Measurements from ENCODE around the gene NECTIN2.
"Not testable (repeated sequence)": the region's sequence is repeated elsewhere in the genome, so short reads cannot be mapped to it uniquely, and the experiment has no call there.

NECTIN2 gene

GRCh38 chr19:44817725-44818465 lies 28.2 kb upstream of the NECTIN2 start:
- DNase-seq (ENCODE audit: low read depth in 2 of 2) = no peak

GRCh38 chr19:44818466-44819031 lies 27.5 kb upstream of the NECTIN2 start:
- no peak for DNase-seq (ENCODE audit: low read depth in 2 of 2)

GRCh38 chr19:44819246-44819832 lies 26.8 kb upstream of the NECTIN2 start:
- DNase-seq (ENCODE audit: low read depth in 2 of 2) = no peak

- no peak for DNase-seq (ENCODE audit: low read depth in 2 of 2)
Measured at GRCh38 chr19:44820648-44821609, 25.2 kb upstream of the NECTIN2 start.

GRCh38 chr19:44822177-44822576 lies 23.9 kb upstream of the NECTIN2 start:
- DNase-seq (ENCODE audit: low read depth in 2 of 2) = no peak

- no peak for DNase-seq (ENCODE audit: low read depth in 2 of 2)
Measured at GRCh38 chr19:44822670-44823372, 23.3 kb upstream of the NECTIN2 start.

GRCh38 chr19:44823373-44823698 lies 22.8 kb upstream of the NECTIN2 start:
- DNase-seq (ENCODE audit: low read depth in 2 of 2) = no peak

- no peak for DNase-seq (ENCODE audit: low read depth in 2 of 2)
Measured at GRCh38 chr19:44824761-44825160, 21.3 kb upstream of the NECTIN2 start.

- not testable (repeated sequence) for DNase-seq (ENCODE audit: low read depth in 2 of 2)
Measured at GRCh38 chr19:44832875-44833274, 13.2 kb upstream of the NECTIN2 start.

GRCh38 chr19:44834399-44834798 lies 11.7 kb upstream of the NECTIN2 start:
- not testable (repeated sequence) for DNase-seq (ENCODE audit: low read depth in 2 of 2)

- DNase-seq (ENCODE audit: low read depth in 2 of 2) = no peak
Measured at GRCh38 chr19:44839276-44839675, 6.8 kb upstream of the NECTIN2 start.

GRCh38 chr19:44840811-44841210 lies 5.3 kb upstream of the NECTIN2 start:
- no peak for DNase-seq (ENCODE audit: low read depth in 2 of 2)

GRCh38 chr19:44841231-44841630 lies 4.9 kb upstream of the NECTIN2 start:
- no peak for DNase-seq (ENCODE audit: low read depth in 2 of 2)

- no peak for DNase-seq (ENCODE audit: low read depth in 2 of 2)
Measured at GRCh38 chr19:44845286-44845611, 848 bp upstream of the NECTIN2 start.

- DNase-seq (ENCODE audit: low read depth in 2 of 2) = no peak
Measured at GRCh38 chr19:44846455-44847143, 502 bp downstream of the NECTIN2 start.

GRCh38 chr19:44847144-44848035 lies 1.3 kb downstream of the NECTIN2 start:
- DNase-seq (ENCODE audit: low read depth in 2 of 2) = no peak

GRCh38 chr19:44848036-44848811 lies 2.1 kb downstream of the NECTIN2 start:
- DNase-seq (ENCODE audit: low read depth in 2 of 2) = no peak

- DNase-seq (ENCODE audit: low read depth in 2 of 2) = no peak
Measured at GRCh38 chr19:44848812-44849447, 2.8 kb downstream of the NECTIN2 start.

- DNase-seq (ENCODE audit: low read depth in 2 of 2) = no peak
Measured at GRCh38 chr19:44850641-44851109, 4.6 kb downstream of the NECTIN2 start.

All from stimulated activated CD4-positive, alpha-beta T cell treated with anti-CD3 and anti-CD28 coated beads, Interleukin-12 subunit alpha, Interleukin-12 subunit beta, amount 100 ng/mL, for 24 hours (primary cell).